AG10803 (cell line): ENCODE measurements around the gene LYL1.

Source experiments
- DNase-seq: peaks from one replicate; pipeline ENCODE4 v3.0.0; 2010; ENCODE audit warnings: low read depth
- H3K4me3 ChIP-seq: 2 replicates; pipeline ENCODE4 v1.5.1; 2011; ENCODE audit warnings: mild to moderate bottlenecking, low read length, control low read depth
- TF ChIP-seq, protein P1 (sequence below): conservative IDR thresholded peaks from 2 replicates; pipeline ENCODE4 v1.5.1; 2011; ENCODE audit warnings: mild to moderate bottlenecking, low read length, control low read depth, inconsistent platforms

Gene LYL1

DNA sequence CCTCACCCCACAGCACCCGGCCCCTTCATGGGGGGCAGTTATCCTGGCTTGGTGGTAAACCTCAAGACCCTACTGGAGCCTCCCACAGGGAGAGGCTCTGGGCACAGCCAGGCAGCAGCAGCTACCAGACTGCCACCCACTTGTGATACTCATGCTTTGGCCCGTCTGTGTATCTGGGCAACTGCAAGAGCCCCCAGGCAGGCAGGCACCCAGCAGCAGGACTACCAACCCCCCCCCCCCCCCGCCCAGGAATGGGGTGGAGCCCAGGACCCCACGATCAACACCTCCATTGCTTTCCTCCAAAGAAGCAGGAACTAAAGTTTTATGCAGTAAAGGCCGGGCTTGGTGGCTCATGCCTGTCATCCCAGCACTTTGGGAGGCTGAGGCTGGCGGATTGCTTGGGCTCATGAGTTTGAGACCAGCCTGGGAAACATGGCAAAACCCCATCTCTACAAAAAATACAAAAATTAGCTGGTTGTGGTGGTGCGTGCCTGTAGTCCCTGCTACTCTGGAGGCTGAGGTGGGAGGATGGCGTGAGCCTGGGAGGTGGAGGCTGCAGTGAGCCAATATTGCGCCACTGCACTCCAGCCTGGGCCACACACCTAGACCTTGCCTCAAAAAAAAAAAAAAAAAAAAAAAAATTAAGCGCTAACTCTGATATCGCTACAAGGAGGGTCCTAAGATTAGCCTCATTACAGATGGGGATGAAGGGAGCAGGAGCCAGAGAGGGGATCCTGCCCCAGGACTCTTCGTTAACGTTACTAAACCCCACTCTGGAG is 1.1 kb upstream of the LYL1 start:
- H3K4me3 ChIP-seq = no peak overlapping the region
- no peak for DNase-seq
- TF ChIP-seq, protein P1, sequence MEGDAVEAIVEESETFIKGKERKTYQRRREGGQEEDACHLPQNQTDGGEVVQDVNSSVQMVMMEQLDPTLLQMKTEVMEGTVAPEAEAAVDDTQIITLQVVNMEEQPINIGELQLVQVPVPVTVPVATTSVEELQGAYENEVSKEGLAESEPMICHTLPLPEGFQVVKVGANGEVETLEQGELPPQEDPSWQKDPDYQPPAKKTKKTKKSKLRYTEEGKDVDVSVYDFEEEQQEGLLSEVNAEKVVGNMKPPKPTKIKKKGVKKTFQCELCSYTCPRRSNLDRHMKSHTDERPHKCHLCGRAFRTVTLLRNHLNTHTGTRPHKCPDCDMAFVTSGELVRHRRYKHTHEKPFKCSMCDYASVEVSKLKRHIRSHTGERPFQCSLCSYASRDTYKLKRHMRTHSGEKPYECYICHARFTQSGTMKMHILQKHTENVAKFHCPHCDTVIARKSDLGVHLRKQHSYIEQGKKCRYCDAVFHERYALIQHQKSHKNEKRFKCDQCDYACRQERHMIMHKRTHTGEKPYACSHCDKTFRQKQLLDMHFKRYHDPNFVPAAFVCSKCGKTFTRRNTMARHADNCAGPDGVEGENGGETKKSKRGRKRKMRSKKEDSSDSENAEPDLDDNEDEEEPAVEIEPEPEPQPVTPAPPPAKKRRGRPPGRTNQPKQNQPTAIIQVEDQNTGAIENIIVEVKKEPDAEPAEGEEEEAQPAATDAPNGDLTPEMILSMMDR = no peak

DNA sequence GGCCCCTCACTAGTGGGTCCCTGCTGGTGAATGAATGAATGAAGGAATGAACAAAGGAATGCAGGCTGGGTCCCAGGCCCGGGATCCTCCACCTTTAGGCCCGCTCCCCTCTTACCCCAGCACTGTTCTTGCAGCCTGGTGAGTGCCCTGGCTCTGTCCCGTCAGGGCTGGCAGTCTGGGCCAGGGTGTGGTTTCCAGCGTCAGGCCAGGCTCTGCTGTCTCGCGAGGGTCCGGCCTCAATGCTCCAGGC is 317 bp downstream of the LYL1 start:
- DNase-seq = peak; percentile 40
- TF ChIP-seq, protein P1 = no peak
- H3K4me3 ChIP-seq = no peak overlapping the region; the same call in 1 of the 2 replicates

DNA sequence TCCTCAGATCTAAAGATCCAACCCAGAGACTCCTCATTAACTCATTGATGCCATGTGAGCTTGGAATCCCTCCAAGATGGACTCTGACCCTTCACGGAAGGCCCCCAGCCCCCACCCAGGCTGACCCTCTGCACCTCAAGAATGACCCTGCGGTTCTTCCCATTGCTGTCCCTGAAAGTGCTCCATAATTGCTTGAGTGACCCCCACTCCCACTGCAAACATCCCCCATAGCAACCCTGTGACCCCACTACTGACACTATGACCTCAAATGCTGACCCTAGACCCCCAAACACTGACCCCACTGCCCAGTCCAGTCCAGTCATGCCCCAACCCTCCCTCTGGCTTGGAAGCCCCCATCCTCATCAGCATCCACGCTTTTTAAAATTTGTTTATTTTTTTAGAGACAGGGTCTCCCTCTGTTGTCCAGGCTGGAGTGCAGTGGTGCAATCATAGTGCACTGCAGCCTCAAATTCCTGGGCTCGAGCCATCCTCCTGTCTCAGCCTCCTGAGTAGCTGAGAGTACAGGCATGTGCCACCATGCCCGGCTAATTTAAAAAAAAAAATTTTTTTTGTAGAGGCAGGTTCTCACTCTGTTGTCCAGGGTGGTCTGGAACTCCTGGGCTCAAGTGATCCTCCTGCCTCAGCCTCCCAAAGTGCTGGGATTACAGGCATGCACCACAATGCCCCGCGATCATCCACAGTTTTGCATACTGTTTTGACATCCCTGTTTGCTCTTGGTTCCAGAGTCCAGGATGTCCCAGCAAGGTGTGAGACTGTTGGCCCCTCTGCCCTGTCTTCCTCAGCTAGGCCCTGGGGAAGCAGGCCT is 855 bp downstream of the LYL1 start:
- TF ChIP-seq, protein P1 = no peak
- DNase-seq = no peak
- H3K4me3 ChIP-seq = no peak overlapping the region; the same call in 1 of the 2 replicates

DNA sequence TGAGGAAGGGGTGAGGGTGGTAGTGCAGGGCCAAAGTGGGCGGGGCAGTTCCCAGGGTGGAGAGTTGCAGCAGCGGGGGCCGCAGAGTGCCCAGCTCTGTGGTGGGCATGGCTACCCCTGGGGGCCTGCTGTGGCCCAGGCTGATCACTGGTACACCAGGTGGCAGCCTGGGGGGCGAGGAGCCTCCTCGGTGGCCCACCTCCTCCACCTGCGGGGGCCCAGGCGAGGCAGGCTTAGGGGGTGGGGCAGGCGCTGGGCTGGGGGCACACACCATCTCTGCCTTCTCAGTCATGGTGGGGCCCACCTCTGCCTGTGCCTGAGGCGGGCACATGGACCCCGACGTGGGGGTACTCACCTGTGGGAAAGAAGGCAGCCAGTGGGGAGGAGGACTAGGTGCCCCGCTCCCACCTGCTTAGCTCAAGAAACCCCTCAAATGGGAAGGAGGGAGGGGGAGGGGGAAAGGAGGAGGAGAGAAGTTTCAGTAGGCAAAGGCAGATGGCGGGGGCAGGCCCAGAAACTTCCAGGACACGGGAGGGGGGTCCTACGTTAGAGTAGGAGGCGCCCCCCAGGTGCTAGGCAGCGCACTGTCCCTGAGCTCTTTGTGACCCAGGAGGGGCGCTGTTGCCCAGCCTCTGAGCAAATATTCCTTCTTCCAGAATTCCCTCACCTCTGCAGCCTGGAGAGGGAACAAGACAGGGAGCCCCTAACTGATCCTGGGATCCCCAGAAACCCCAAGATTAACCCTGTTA is 1.6 kb downstream of the LYL1 start:
- no peak for DNase-seq
- no peak overlapping the region for H3K4me3 ChIP-seq
- TF ChIP-seq, protein P1 = peak; percentile 31

DNA sequence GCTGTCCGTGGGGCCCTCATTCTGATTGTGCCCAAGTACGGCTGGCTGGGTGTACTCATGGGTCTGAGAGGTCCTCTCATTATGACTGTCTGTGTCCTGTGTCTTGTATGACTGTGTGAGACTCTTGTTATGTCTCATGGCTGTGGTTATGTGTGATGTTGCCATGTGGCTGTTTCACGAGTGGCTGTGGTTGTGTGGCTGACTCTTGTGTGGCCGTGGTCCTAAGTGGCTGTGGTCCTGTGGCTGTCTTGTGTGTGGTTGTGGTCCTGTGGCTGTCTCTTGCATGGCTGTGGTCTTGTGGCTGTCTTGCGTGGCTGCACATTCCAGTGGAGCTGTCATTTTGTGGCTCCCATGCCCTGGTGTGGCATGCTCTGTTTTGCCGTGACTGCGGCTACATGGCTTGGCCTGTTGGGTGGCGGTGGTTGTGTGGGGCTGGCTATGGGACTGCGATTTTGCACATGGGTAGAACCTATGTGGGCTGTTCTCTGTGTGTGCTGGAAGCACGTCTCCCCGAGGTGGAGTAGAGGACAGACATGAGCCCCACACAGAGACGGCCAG is 2.5 kb downstream of the LYL1 start:
- DNase-seq = peak; percentile 60
- TF ChIP-seq, protein P1 = no peak
- no peak overlapping the region for H3K4me3 ChIP-seq

DNA sequence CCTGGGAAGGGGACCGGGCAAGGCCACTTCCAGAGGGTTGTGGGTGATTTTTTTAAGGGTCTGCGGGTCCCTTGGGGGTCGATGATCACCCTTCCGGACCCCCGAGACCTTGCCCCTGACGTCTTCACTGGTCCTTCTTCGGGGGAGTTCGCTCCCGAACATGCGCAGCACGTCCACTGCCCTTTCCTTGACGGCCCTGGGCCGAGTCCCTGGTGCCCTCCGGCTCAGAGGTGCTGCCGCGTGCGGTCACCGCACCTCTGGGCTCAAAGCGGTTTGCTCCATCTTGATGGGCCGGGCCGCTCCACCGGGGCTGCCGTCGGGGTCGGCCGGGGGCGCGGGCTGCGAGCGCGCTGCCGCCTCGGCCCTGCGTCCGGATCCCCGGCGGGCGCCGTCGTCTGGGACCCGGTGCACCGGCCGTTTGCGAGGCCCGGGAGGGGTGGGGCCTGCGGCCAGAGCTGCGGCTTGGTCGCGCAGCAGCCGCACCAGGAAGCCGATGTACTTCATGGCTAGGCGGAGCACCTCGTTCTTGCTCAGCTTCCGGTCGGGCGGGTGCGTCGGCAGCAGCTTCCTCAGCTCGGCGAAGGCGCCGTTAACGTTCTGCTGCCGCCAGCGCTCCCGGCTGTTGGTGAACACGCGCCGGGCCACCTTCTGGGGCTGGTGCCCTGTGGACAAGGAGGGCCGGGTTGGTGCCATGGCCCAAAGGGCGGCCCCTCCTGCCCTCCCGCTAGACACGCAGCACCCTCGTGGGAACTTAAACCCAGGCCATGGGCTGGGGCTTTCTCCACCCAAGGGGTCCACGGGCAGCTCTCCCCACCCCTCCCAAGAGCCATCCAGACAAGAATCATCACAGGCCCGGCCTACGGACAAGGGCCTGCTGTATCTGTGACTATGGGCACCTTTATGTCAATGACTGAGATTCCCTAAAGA is 3.3 kb downstream of the LYL1 start:
- TF ChIP-seq, protein P1 = no peak
- no peak overlapping the region for H3K4me3 ChIP-seq
- peak; percentile 71 for DNase-seq
